ENCODE results near the gene OLFML3. TPM values are rescaled to one million over a fixed set of nuclear protein-coding genes. Genes with fewer than 3 reads are reported as not detected.

Gene OLFML3
- total and polyA plus RNA-seq, 2 donors (not counting 3 experiments of a cell fraction or from before 2014, with no cell fraction given) = 3.4 to 3.9 TPM

- POLR2A ChIA-PET = no interaction called here
Observed at GRCh38 chr1:114008993-114009392, 29.7 kb downstream of the OLFML3 start.

More at GRCh38 chr1:114008993-114009392, 29.7 kb downstream of the OLFML3 start:
- CTCF ChIA-PET = interaction anchor here (1.5 kb wide), 1 partner anchor 30 kb away, joined by 6 read pairs; no protein-coding TSS in a partner anchor
- no peak for TF ChIP-seq CTCF (IDR thresholded peaks at IDR 0.05; ENCODE audit: extremely low read depth in 1 of 2, insufficient read depth in 1 of 2, low read depth in 1 of 2, low read length in 2 of 2)
- no peak for TF ChIP-seq POLR2AphosphoS5 (IDR thresholded peaks at IDR 0.05; ENCODE audit: insufficient read depth, low read depth, low read length)
- TF ChIP-seq FOS (IDR thresholded peaks at IDR 0.05; ENCODE audit: borderline replicate concordance, insufficient read depth, low read length) = no peak
- no peak for TF ChIP-seq GATA2 (IDR thresholded peaks at IDR 0.05; ENCODE audit: insufficient read depth, insufficient read length, low read depth, low read length)
- TF ChIP-seq POLR2A (IDR thresholded peaks at IDR 0.05; ENCODE audit: low read depth, low read length) = no peak
- no peak for TF ChIP-seq JUN (IDR thresholded peaks at IDR 0.05; ENCODE audit: borderline replicate concordance, insufficient read depth, insufficient read length, low read depth)
- no peak for TF ChIP-seq MYC (IDR thresholded peaks at IDR 0.05; ENCODE audit: low read depth, low read length)
- Histone ChIP-seq H3K9me1 (replicated peaks; ENCODE audit: control insufficient read depth, extremely low read depth, insufficient read depth, low read length) (no peaks in the 10 kb centered on the region), H3K9me3 (replicated peaks; ENCODE audit: control insufficient read depth, insufficient read depth, low read length) (no peaks in the 10 kb centered on the region), H2AFZ (ENCODE audit: low read depth, low read length) (no peak overlapping the region), H3K27ac (ENCODE audit: insufficient read depth, low read depth, low read length) (no peak overlapping the region), H3K9ac (replicated peaks; ENCODE audit: extremely low read depth, insufficient read depth, low read length) (no peak overlapping the region), H3K4me1 (ENCODE audit: control insufficient read depth, extremely low read depth, insufficient read depth, low read length) (no peaks in the 10 kb centered on the region), H3K36me3 (ENCODE audit: control insufficient read depth in 2 of 2, extremely low read depth in 1 of 2, insufficient read depth in 2 of 2, low read length in 2 of 2) (no peaks in the 10 kb centered on the region), H3K79me2 (ENCODE audit: control insufficient read depth, insufficient read depth, low read length) (no peaks in the 10 kb centered on the region), H3K27me3 (ENCODE audit: control insufficient read depth in 2 of 2, insufficient read depth in 2 of 2, low read length in 2 of 2) (peaks cover 0 to 4% of the 10 kb centered on the region in 2 experiments), H4K20me1 (replicated peaks; ENCODE audit: control insufficient read depth, extremely low read depth, insufficient read depth, low read length) (no peaks in the 10 kb centered on the region), H3K4me2 (ENCODE audit: insufficient read depth, low read length) (no peak overlapping the region), H3K4me3 (replicated peaks in 1 of 3; ENCODE audit: insufficient read depth in 1 of 3, low read depth in 1 of 3, low read length in 3 of 3) (no peak overlapping the region)
- intact Hi-C loops (cut with micrococcal nuclease) (no loop called here), dilution Hi-C loops (cut with MboI; ENCODE audit: extremely low pct_ligation_motif_present, low sequenced_read_pairs) (no loop called here)
- DNase-seq (ENCODE audit: low read depth, low spot score) (no peak), FAIRE-seq (no peak)
- BruUV-seq (replicated peaks) = no TSS peak
